Central memory CD4-positive, alpha-beta T cell (primary cell): ENCODE measurements around the gene COX8A.

Experiments used
- DNase-seq: peaks from one replicate; pipeline ENCODE4 v3.0.0; 2022

COX8A gene

DNA sequence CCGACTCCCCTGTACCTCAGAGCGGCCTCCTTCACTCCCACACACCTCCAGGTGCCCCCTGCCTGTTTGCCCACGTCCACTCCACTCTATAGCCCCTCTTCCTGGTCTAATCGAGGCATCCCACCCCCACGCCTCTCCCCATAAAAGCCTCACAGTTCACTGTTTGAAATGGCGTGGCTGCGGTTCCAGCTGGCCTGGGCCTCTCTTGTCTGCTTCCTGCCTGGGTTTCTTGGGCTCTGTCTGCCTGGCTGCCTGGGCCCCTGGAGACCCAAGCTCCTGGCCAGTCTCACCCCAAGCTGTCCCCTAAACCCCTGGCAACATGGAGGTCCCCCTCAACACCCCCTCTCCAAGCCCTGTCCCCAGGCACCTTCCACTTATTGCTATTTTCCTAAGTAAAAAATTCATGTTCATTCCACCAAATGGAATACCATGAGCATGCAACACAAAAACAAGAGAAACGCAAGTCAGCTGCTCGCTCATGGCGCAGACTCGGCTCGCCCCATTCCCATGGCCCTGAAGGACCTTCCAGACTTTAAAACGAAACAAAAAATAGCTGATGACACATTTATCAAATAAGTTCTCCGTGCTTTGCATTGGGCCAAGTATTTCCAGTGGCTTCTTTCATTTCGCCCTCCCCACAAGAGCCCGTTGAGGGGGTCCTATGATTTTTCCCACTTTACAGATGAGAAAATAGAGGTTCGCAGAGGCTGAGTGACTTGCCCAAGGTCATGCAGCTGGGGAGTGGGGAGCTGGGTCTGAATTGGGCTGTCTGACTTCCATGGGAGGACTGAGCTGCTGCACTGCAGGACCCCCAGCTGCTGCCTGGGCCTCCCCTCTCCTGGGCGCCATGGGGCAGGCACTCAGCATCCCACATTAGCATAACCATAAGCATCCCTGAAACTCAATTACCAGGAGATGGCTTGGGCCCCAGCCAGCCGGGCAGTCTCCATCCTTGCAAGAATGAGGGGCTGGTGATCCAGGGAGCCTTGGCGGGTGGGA, 49.6 kb downstream of the COX8A start:
- no peak for DNase-seq

DNA sequence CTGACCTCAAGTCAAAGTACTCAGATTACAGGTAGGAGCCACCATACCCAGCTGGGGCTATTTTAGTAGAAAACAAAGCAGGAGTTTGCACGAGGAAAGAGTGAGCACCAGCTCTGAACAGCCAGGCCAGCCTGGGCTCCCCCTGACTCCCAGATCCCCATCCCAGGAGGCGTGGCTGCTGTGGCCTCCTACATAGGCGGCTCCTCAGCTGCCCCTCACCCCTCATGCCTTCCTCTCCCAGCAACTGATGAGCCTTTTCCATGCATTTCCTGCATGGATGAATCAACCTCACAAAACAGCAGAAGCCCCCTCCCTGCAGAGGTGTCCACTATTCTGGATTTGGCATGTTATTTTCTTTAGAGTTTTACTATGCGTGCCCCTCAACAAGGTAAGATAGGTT, 50.8 kb downstream of the COX8A start:
- no peak for DNase-seq
